LNCAP (cell line): ENCODE results near the gene FBXL16.

Experiments
- CTCF ChIP-seq: fragments of 450-650 bp; IDR thresholded peaks from 2 replicates; pipeline ENCODE4 v1.5.1; 2017; ENCODE audit warnings: mild to moderate bottlenecking

FBXL16 gene

GRCh38 chr16:647173-647902 is 58.3 kb downstream of the FBXL16 start:
- no peak for TF ChIP-seq CTCF

GRCh38 chr16:646679-647172 is 58.9 kb downstream of the FBXL16 start:
- TF ChIP-seq CTCF = no peak

- TF ChIP-seq CTCF = no peak
These were observed 59.5 kb downstream of the FBXL16 start for GRCh38 chr16:645852-646678.

- no peak for TF ChIP-seq CTCF
These were observed 61.0 kb downstream of the FBXL16 start for GRCh38 chr16:644556-644955.

GRCh38 chr16:643050-643368 is 62.6 kb downstream of the FBXL16 start:
- no peak for TF ChIP-seq CTCF
